IMR-90 (cell line): ENCODE data around the gene CLTCL1. TPM values are rescaled to one million over a fixed set of nuclear protein-coding genes. Genes with fewer than 3 reads are reported as not detected.

ENCODE experiments used
- ATAC-seq: fragments of 200-7000 bp; cut with Tn5 transposase; 2 replicates; pipeline ENCODE4 v1.9.1; 2020; ENCODE audit warnings: low read depth, mild to moderate bottlenecking, moderate library complexity
- BruUV-seq: library from RNA; stranded (reverse); fragments of 400-500 nt; replicated peaks from 2 replicates; lab custom pipeline; 2021; lab: Mats Ljungman, UMichigan
- CTCF ChIA-PET: fragments of 300-600 bp; formaldehyde crosslinking; extraction: SDS; loops from one replicate; lab custom pipeline; 2021; ENCODE audit warnings: antibody characterized with exemption; lab: Yijun Ruan, JAX
- POLR2A ChIA-PET: fragments of 300-600 bp; sonication (Branson Sonifier 250); formaldehyde crosslinking; loops from one replicate; lab custom pipeline; 2022; ENCODE audit warnings: antibody characterized with exemption; ENCODE audit not compliant: unreplicated experiment; lab: Charles Lee
- DNase-seq: peaks from one replicate; pipeline ENCODE4 v3.0.0; 2013
- H2AFZ ChIP-seq: replicated peaks from 2 replicates; pipeline ENCODE3; 2013; ENCODE audit warnings: low read length, mild to moderate bottlenecking; ENCODE audit not compliant: poor library complexity
- H2AK5ac ChIP-seq: 2 replicates; pipeline ENCODE4 v1.6.1; 2013; ENCODE audit warnings: low read depth, low read length, inconsistent platforms
- H2AK9ac ChIP-seq: replicated peaks from 2 replicates; pipeline ENCODE3; 2013; ENCODE audit warnings: mild to moderate bottlenecking, low read depth, low read length, moderate library complexity; ENCODE audit not compliant: poor library complexity
- H2BK120ac ChIP-seq: 2 replicates; pipeline ENCODE4 v1.6.1; 2013; ENCODE audit warnings: low read depth, low read length, inconsistent platforms
- H2BK15ac ChIP-seq: 3 replicates; pipeline ENCODE4 v1.6.1; 2013; ENCODE audit warnings: low read depth, low read length, inconsistent platforms
- H2BK20ac ChIP-seq: 2 replicates; pipeline ENCODE4 v1.6.1; 2013; ENCODE audit warnings: low read depth, mild to moderate bottlenecking, inconsistent platforms, low read length, moderate library complexity
- H2BK5ac ChIP-seq: 2 replicates; pipeline ENCODE4 v1.6.1; 2013; ENCODE audit warnings: mild to moderate bottlenecking, low read depth, low read length, inconsistent platforms; ENCODE audit not compliant: poor library complexity, severe bottlenecking
- H3K14ac ChIP-seq: replicated peaks from 2 replicates; pipeline ENCODE4 v1.6.1; 2013; ENCODE audit warnings: low read depth, low read length, inconsistent platforms
- H3K18ac ChIP-seq: 2 replicates; pipeline ENCODE4 v1.6.1; 2013; ENCODE audit warnings: low read depth, low read length, control low read depth
- H3K23ac ChIP-seq: 2 replicates; pipeline ENCODE4 v1.6.1; 2013; ENCODE audit warnings: low read depth, low read length, inconsistent platforms
- H3K27ac ChIP-seq: 2 replicates; pipeline ENCODE4 v1.5.1; 2013; ENCODE audit warnings: mild to moderate bottlenecking, control low read depth, low read length; ENCODE audit not compliant: insufficient read depth
- H3K27me3 ChIP-seq: 2 replicates; pipeline ENCODE4 v1.6.1; 2013; ENCODE audit warnings: low read length; ENCODE audit not compliant: control insufficient read depth, insufficient read depth
- H3K36me3 ChIP-seq: 2 replicates; pipeline ENCODE4 v1.6.1; 2013; ENCODE audit warnings: low read length, mixed read lengths; ENCODE audit not compliant: control insufficient read depth, insufficient read depth
- H3K4ac ChIP-seq: 2 replicates; pipeline ENCODE4 v1.6.1; 2013; ENCODE audit warnings: low read depth, low read length, inconsistent platforms
- H3K4me1 ChIP-seq: 2 replicates; pipeline ENCODE4 v1.6.1; 2013; ENCODE audit warnings: low read length, mixed read lengths; ENCODE audit not compliant: control insufficient read depth, insufficient read depth
- H3K4me2 ChIP-seq: 2 replicates; pipeline ENCODE4 v1.6.1; 2013; ENCODE audit warnings: low read depth, mild to moderate bottlenecking, control low read depth, low read length, moderate library complexity
- H3K4me3 ChIP-seq: 2 replicates; pipeline ENCODE4 v1.5.1; 2013; ENCODE audit warnings: low read depth, mild to moderate bottlenecking, control low read depth, low read length, moderate library complexity; ENCODE audit not compliant: insufficient read depth
- H3K56ac ChIP-seq: 2 replicates; pipeline ENCODE4 v1.6.1; 2013; ENCODE audit warnings: low read length, inconsistent platforms; ENCODE audit not compliant: insufficient read depth; ENCODE audit errors: extremely low read depth
- H3K79me1 ChIP-seq, 2 experiments: 2 replicates each; pipeline ENCODE4 v1.6.1; 2013; ENCODE audit warnings: low read length in 2 of 2, inconsistent platforms in 1 of 2, low read depth in 1 of 2
- H3K9ac ChIP-seq: 2 replicates; pipeline ENCODE4 v1.6.1; 2013; ENCODE audit warnings: low read depth, low read length, control low read depth
- H3K9me1 ChIP-seq: 2 replicates; pipeline ENCODE4 v1.6.1; 2013; ENCODE audit warnings: low read length, inconsistent platforms; ENCODE audit not compliant: insufficient read depth
- H3K9me3 ChIP-seq: 2 replicates; pipeline ENCODE4 v1.6.1; 2013; ENCODE audit warnings: low read length; ENCODE audit not compliant: control insufficient read depth, insufficient read depth
- H4K20me1 ChIP-seq: 2 replicates; pipeline ENCODE4 v1.6.1; 2013; ENCODE audit warnings: low read length, inconsistent platforms; ENCODE audit not compliant: insufficient read depth
- H4K5ac ChIP-seq: 2 replicates; pipeline ENCODE4 v1.6.1; 2013; ENCODE audit warnings: mild to moderate bottlenecking, low read depth, low read length, control low read depth
- H4K8ac ChIP-seq, 2 experiments: 2 replicates each; pipeline ENCODE4 v1.6.1; 2013; ENCODE audit warnings: low read depth in 2 of 2, low read length in 2 of 2, control low read depth in 1 of 2, inconsistent platforms in 1 of 2
- H4K91ac ChIP-seq: 2 replicates; pipeline ENCODE4 v1.6.1; 2013; ENCODE audit warnings: low read depth, low read length, inconsistent platforms; ENCODE audit not compliant: insufficient read depth
- BHLHE40 ChIP-seq: fragments of 150-350 bp; IDR thresholded peaks from 2 replicates; pipeline ENCODE4 v1.6.1; 2016; ENCODE audit warnings: mild to moderate bottlenecking, low read depth, low read length
- CEBPB ChIP-seq: IDR thresholded peaks from 2 replicates; pipeline ENCODE4 v1.6.1; 2012; ENCODE audit warnings: low read depth, low read length, improper control_type of control experiment
- CHD1 ChIP-seq: IDR thresholded peaks from 2 replicates; pipeline ENCODE4 v1.6.1; 2012; ENCODE audit warnings: low read depth, low read length, improper control_type of control experiment
- FOS ChIP-seq: fragments of 150-350 bp; IDR thresholded peaks from 2 replicates; pipeline ENCODE4 v1.6.1; 2016; ENCODE audit warnings: low read depth, low read length
- MAFK ChIP-seq: IDR thresholded peaks from 2 replicates; pipeline ENCODE4 v1.6.1; 2012; ENCODE audit warnings: low read depth, low read length, improper control_type of control experiment
- MAZ ChIP-seq: IDR thresholded peaks from 2 replicates; pipeline ENCODE4 v1.6.1; 2012; ENCODE audit warnings: low read depth, mild to moderate bottlenecking, low read length, improper control_type of control experiment, moderate library complexity, borderline replicate concordance
- MXI1 ChIP-seq: IDR thresholded peaks from 2 replicates; pipeline ENCODE4 v1.6.1; 2012; ENCODE audit warnings: low read depth, mild to moderate bottlenecking, low read length, moderate library complexity, borderline replicate concordance
- NFE2L2 ChIP-seq: fragments of 150-350 bp; IDR thresholded peaks from 2 replicates; pipeline ENCODE4 v1.6.1; 2016; ENCODE audit warnings: low read depth, mild to moderate bottlenecking, low read length
- POLR2A ChIP-seq: IDR thresholded peaks from 2 replicates; pipeline ENCODE4 v1.6.1; 2012; ENCODE audit warnings: mild to moderate bottlenecking, low read depth, low read length
- RAD21 ChIP-seq: IDR thresholded peaks from 2 replicates; pipeline ENCODE4 v1.6.1; 2012; ENCODE audit warnings: low read length, improper control_type of control experiment
- RCOR1 ChIP-seq: IDR thresholded peaks from 2 replicates; pipeline ENCODE4 v1.6.1; 2012; ENCODE audit warnings: mild to moderate bottlenecking, low read length, improper control_type of control experiment; ENCODE audit not compliant: insufficient replicate concordance
- RFX5 ChIP-seq: IDR thresholded peaks from 2 replicates; pipeline ENCODE4 v1.8.0; 2012; ENCODE audit warnings: low read depth, mild to moderate bottlenecking, low read length, moderate library complexity
- SMC3 ChIP-seq: fragments of 150-350 bp; IDR thresholded peaks from 2 replicates; pipeline ENCODE4 v1.6.1; 2016; ENCODE audit warnings: low read depth, mild to moderate bottlenecking, antibody characterized with exemption, low read length, moderate library complexity
- WGBS, 2 experiments: methylation state at CpG; one replicate each; pipeline versions ENCODE4 v1.1.5 to v1.1.7; 2013; ENCODE audit warnings: missing lambda C conversion rate in 2 of 2; ENCODE audit not compliant: insufficient read length in 1 of 2; ENCODE audit errors: extremely low coverage in 2 of 2; 5-methylcytosine and 5-hydroxymethylcytosine counted together
- dilution Hi-C: fragments of 300-500 bp; cut with HindIII; formaldehyde crosslinking; loops from one replicate; pipeline ENCODE4 v1.14.3; 2018; ENCODE audit warnings: low sequenced_read_pairs; ENCODE audit not compliant: unreplicated experiment
- in situ Hi-C: fragments of 300-500 bp; cut with MboI; formaldehyde crosslinking; loops from 3 replicates; pipeline ENCODE4 v1.14.3; 2019; ENCODE audit warnings: low sequenced_read_pairs, inconsistent platforms, mixed read lengths
- intact Hi-C: fragments of 100-400 bp; cut with micrococcal nuclease; formaldehyde crosslinking; loops from 2 replicates; pipeline ENCODE4 v1.10.0; 2022
- polyA plus RNA-seq, 3 experiments: library from polyadenylated mRNA; depleted of rRNA; stranded (reverse); fragments of >200 nt; gene quantifications; 2 replicates each; pipeline ENCODE4 v1.2.3, GENCODE V29; 2012; ENCODE audit warnings: low replicate concordance in 1 of 3
- total RNA-seq: library from RNA; depleted of rRNA; stranded (reverse); fragments of >200 nt; gene quantifications from 2 replicates; pipeline ENCODE4 v1.2.3, GENCODE V29; 2012
- TF ChIP-seq, protein P1 (sequence below): fragments of 150-350 bp; IDR thresholded peaks from 2 replicates; pipeline ENCODE4 v1.6.1; 2016; ENCODE audit warnings: low read depth, mild to moderate bottlenecking, low read length, moderate library complexity, borderline replicate concordance
- TF ChIP-seq, protein P2 (sequence below): conservative IDR thresholded peaks from 2 replicates; pipeline ENCODE4 v1.5.1; 2012; ENCODE audit warnings: mild to moderate bottlenecking, low read depth, low read length, improper control_type of control experiment
- TF ChIP-seq, protein P3 (sequence below): fragments of 150-350 bp; IDR thresholded peaks from 2 replicates; pipeline ENCODE4 v1.6.1; 2017; ENCODE audit warnings: mild to moderate bottlenecking, antibody characterized with exemption, low read length, low read depth

CLTCL1 gene
- total and polyA plus RNA-seq, 2 of the 4 experiments (the other 2 are of a cell fraction), result 6.2 to 8.1 TPM

DNA sequence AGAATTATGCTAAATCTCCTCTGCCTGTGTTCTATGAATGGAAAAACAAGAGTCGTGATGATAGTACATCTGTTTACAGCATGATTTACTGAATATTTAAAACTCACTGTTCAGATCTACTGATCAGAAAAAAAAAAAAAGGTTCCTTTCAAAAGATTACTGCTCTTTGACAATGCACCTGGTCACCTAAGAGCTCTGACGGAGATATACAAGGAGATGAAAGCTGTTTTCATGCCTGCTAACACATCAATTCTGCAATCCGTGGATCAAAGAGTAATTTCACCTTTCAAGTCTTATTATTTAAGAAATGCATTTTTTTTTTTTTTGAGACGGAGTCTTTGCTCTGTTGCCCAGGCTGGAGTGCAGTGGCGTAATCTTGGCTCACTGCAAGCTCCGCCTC lies 30.7 kb downstream of the CLTCL1 start:
- Histone ChIP-seq H3K18ac (no peak overlapping the region), H3K9me3 (no peaks in the 10 kb centered on the region), H4K91ac (no peak overlapping the region), H3K4me1 (0 out of 2 replicates have a peak, but pooled peaks cover 2% of the 10 kb centered on the region), H3K79me1 (peaks cover 0 to 7% of the 10 kb centered on the region in 2 experiments; a peak in 2 of 4 replicates), H3K23ac (no peak overlapping the region), H2AK5ac (no peak overlapping the region), H3K4me3 (no peak overlapping the region), H3K9me1 (peaks cover 4% of the 10 kb centered on the region; the same call in 1 of the 2 replicates), H3K4me2 (no peak overlapping the region), H4K8ac (no peak overlapping the region), H2BK15ac (no peak overlapping the region), H2BK5ac (no peak overlapping the region), H3K14ac (no peak overlapping the region), H3K27ac (no peak overlapping the region), H3K4ac (no peak overlapping the region), H4K20me1 (no peaks in the 10 kb centered on the region), H3K56ac (no peak overlapping the region), H2AK9ac (no peak overlapping the region), H2AFZ (no peak overlapping the region), H4K5ac (no peak overlapping the region), H2BK20ac (no peak overlapping the region), H2BK120ac (no peak overlapping the region), H3K9ac (no peak overlapping the region), H3K36me3 (peaks cover 5% of the 10 kb centered on the region; the same call in 1 of the 2 replicates), H3K27me3 (no peaks in the 10 kb centered on the region)
- POLR2A ChIA-PET, result no interaction called here
- TF ChIP-seq CHD1 (no peak), MAFK (no peak), MAZ (no peak), POLR2A (no peak), NFE2L2 (no peak), RAD21 (no peak), MXI1 (no peak), RCOR1 (no peak), FOS (no peak), CEBPB (no peak), SMC3 (no peak), BHLHE40 (no peak), RFX5 (no peak)
- TF ChIP-seq, protein P1, sequence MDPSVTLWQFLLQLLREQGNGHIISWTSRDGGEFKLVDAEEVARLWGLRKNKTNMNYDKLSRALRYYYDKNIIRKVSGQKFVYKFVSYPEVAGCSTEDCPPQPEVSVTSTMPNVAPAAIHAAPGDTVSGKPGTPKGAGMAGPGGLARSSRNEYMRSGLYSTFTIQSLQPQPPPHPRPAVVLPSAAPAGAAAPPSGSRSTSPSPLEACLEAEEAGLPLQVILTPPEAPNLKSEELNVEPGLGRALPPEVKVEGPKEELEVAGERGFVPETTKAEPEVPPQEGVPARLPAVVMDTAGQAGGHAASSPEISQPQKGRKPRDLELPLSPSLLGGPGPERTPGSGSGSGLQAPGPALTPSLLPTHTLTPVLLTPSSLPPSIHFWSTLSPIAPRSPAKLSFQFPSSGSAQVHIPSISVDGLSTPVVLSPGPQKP, result no peak
- TF ChIP-seq, protein P2, sequence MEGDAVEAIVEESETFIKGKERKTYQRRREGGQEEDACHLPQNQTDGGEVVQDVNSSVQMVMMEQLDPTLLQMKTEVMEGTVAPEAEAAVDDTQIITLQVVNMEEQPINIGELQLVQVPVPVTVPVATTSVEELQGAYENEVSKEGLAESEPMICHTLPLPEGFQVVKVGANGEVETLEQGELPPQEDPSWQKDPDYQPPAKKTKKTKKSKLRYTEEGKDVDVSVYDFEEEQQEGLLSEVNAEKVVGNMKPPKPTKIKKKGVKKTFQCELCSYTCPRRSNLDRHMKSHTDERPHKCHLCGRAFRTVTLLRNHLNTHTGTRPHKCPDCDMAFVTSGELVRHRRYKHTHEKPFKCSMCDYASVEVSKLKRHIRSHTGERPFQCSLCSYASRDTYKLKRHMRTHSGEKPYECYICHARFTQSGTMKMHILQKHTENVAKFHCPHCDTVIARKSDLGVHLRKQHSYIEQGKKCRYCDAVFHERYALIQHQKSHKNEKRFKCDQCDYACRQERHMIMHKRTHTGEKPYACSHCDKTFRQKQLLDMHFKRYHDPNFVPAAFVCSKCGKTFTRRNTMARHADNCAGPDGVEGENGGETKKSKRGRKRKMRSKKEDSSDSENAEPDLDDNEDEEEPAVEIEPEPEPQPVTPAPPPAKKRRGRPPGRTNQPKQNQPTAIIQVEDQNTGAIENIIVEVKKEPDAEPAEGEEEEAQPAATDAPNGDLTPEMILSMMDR, result no peak
- TF ChIP-seq, protein P3, sequence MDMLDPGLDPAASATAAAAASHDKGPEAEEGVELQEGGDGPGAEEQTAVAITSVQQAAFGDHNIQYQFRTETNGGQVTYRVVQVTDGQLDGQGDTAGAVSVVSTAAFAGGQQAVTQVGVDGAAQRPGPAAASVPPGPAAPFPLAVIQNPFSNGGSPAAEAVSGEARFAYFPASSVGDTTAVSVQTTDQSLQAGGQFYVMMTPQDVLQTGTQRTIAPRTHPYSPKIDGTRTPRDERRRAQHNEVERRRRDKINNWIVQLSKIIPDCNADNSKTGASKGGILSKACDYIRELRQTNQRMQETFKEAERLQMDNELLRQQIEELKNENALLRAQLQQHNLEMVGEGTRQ, result no peak
- intact Hi-C loops (no loop called here), dilution Hi-C loops (no loop called here), in situ Hi-C loops (no loop called here)
- BruUV-seq, result no TSS peak
- CTCF ChIA-PET, result no interaction called here
- ATAC-seq (no peak), DNase-seq (no peak)
- no CpG with 5 or more reads among the region's 6 CpGs for WGBS, 2 experiments
